ENCODE results near the gene ALDH1L2.

- TF ChIP-seq CTCF (IDR thresholded peaks at IDR 0.05), result no peak
- TF ChIP-seq, protein P1, sequence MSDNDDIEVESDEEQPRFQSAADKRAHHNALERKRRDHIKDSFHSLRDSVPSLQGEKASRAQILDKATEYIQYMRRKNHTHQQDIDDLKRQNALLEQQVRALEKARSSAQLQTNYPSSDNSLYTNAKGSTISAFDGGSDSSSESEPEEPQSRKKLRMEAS (IDR thresholded peaks at IDR 0.05), result no peak
- no peak for TF ChIP-seq MAFK (IDR thresholded peaks at IDR 0.05; ENCODE audit: partially characterized antibody)
- no peak for TF ChIP-seq POLR2A (IDR thresholded peaks at IDR 0.05; ENCODE audit: low read length)
- TF ChIP-seq EP300 (IDR thresholded peaks at IDR 0.05), result no peak
- TF ChIP-seq, protein P2, sequence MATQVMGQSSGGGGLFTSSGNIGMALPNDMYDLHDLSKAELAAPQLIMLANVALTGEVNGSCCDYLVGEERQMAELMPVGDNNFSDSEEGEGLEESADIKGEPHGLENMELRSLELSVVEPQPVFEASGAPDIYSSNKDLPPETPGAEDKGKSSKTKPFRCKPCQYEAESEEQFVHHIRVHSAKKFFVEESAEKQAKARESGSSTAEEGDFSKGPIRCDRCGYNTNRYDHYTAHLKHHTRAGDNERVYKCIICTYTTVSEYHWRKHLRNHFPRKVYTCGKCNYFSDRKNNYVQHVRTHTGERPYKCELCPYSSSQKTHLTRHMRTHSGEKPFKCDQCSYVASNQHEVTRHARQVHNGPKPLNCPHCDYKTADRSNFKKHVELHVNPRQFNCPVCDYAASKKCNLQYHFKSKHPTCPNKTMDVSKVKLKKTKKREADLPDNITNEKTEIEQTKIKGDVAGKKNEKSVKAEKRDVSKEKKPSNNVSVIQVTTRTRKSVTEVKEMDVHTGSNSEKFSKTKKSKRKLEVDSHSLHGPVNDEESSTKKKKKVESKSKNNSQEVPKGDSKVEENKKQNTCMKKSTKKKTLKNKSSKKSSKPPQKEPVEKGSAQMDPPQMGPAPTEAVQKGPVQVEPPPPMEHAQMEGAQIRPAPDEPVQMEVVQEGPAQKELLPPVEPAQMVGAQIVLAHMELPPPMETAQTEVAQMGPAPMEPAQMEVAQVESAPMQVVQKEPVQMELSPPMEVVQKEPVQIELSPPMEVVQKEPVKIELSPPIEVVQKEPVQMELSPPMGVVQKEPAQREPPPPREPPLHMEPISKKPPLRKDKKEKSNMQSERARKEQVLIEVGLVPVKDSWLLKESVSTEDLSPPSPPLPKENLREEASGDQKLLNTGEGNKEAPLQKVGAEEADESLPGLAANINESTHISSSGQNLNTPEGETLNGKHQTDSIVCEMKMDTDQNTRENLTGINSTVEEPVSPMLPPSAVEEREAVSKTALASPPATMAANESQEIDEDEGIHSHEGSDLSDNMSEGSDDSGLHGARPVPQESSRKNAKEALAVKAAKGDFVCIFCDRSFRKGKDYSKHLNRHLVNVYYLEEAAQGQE (IDR thresholded peaks at IDR 0.05), result no peak
- TF ChIP-seq CEBPB (IDR thresholded peaks at IDR 0.05), result no peak
- TF ChIP-seq ELK1 (IDR thresholded peaks at IDR 0.05; ENCODE audit: low read depth, low read length), result no peak
Observed at GRCh38 chr12:105014603-105015002, 69.7 kb downstream of the ALDH1L2 start.
